ENCODE measurements around the gene MACC1. TPM values are rescaled to one million over a fixed set of nuclear protein-coding genes. Genes with fewer than 3 reads are reported as not detected.

Gene MACC1
- not detected in 2 replicates for polyA plus RNA-seq (2014; cell fraction: cytosol; rRNA removed)
- not detected in 2 replicates for polyA plus RNA-seq (2014; cell fraction: nucleus; rRNA removed)

DNA sequence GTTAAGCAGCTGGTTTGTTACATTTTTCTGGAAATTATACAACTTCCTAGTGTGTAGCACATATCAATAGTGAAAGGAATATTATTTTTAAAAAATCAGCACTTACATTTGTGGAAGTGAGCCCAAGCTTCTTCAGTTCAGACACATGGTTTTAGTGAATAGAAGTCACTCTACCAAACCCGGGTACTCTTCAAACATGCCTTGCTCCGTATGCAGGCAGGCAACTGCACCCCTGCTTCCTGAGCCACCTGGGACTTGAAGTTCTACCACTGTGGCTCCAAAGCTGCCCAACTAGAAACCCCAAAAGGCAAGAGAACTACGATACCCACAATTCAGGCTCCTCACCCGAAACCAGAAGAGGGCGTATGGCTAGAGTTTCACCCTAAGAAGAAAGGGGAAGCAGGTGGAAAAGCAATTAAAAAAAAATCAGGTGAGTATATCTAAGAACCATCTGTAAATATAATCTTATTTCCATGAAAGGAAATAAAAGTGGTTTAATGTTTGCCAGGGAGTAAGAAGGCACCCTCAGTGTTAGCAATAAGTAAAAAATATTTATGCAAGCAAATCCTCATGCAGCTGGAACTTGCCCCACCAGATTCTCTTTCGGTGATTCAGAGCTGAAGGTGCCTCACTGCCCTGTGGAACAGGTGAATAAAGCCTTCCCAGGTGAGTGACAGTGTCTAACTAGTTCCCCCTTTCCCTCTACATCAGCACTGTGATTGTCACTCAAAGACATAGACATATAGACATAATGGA, at the start of gene MACC1:
MACC1 (minus strand) TSS at position 192 of the 756 bp plus-strand sequence. CDS start 55,522 bp downstream, outside the sequence.
- no peak for DNase-seq (ENCODE audit: low spot score)

DNA sequence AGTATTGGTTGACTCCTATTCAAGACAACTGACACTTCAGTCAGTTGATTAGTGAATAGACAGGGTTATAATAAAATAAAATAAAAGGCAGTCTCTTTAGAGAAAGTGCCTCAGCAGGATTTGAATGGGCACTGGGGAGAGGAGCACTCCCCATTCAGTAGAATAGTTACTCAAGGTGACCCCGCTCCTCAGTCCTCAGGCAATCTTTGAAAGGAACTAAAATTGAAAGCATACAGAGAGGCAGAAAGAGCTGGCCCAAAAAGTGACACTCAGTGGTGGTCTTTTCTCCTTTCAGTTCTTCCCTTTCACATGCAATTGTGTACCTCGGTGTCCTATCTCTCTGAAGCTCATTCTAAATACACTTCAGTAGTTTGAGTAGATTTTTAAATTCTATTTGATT, 47.4 kb upstream of the MACC1 start:
- no peak for DNase-seq (ENCODE audit: low spot score)

DNA sequence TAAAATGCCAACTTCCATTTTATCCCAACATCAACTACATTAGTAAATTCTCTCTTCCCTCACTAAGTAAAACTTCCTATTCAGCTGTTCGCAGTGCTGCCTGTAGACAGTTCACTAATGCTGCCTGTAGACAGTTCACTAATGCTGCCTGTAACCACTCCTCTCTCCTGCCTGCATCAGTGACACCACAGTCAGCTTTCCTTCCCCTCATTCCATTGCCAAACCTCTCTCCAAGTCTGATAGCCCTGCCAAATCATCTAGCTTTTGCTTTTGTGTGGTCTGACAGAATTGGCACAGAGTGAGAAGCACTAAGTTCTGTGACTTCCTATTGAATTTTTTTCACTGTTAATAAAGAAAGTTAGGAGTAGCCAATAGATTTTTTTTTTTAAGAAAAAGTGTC, 43.0 kb upstream of the MACC1 start:
- DNase-seq (ENCODE audit: low spot score): no peak

DNA sequence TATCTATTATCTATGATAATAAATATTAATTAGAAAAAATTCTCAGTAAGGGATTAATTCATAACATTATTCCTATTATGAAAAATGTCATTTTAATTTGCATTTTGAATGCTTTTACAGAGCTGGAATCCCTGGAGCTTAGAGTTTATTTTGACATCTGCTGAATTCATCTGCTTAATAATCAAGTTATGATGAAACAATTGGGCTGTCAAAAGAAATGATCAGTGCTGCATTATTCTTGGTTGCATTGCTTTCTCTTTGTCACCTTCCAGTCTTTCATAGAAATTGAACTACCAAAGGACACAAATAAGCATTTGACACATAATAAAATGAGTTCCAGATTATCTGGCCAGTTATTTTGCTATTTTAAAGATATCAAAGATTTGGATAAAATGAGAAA, 40.0 kb upstream of the MACC1 start:
- DNase-seq (ENCODE audit: low spot score): no peak

DNA sequence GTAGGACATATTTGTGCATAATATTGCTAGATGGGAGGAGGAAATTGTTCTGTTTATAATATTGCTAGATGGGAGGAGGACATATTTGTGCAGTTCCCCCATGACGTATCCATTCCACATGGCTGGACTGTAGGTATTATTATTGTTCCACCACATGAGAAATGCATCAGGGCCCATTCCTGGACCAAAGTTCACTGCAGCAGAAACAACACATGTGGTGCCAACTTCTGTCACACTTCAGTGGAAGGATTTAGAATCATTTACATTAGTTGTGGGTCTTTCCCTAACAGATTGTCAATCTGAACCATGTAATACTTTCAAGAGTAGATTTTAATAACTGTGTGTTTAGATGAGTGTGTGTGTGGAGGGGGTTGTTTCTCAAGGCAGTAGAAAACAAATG, 32.7 kb upstream of the MACC1 start:
- DNase-seq (ENCODE audit: low spot score): no peak

DNA sequence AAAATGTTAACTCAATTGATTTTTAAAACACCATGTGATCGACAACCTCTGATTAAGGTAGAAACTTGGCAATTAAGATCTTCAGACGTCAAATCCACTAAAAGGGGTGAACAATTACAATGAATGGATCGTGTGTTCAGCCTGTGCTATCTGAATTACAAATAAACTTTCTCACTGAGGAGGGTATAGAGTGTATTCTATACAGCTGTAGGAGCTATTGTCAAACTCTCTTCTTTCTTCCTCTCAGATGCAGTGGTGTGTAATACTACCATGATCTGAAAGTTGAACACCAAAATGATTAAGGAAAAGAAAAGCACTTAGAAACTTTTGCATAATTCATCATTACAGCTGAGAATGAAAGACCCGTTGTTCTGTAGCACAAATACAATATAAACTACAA, 32.2 kb upstream of the MACC1 start:
- DNase-seq (ENCODE audit: low spot score): no peak

DNA sequence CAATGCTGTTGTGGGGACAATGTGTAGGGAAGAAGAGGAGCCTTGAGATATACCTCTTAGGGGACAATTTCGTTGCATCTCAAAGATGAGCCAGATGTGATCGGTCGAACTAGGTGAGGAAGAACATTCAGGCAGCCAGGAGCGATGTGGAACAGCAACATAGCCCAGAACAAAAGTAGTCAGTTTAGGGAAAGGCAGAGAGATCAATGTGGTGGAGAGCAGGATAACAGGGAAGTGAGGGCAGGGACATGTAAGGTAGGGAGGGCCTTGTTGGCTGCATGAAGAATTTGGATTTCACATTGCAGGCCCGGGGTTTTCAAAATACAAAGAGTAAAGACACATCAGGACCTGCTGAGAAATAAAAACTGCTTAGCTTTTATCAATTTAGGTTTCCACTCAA, 29.1 kb upstream of the MACC1 start:
- no peak for DNase-seq (ENCODE audit: low spot score)

GRCh38 chr7:20244334-20245120, 27.3 kb upstream of the MACC1 start:
- no peak for DNase-seq (ENCODE audit: low spot score)

DNA sequence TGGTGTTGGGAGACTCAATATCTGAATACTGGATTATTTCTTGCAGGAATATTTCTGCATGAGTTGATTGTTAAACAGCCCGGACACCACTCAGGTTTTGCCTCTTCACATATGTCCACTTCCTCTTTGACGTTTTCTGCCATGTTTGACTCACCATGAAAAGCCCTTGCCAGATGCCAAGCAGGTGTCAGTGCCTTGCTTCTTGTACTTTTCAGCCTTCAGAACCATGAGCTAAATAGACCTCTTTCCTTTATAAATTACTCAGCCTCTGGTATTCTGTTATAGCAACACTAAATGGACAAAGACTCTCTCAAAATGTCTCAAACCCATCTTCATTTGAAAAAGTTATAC, 24.7 kb upstream of the MACC1 start:
- DNase-seq (ENCODE audit: low spot score): no peak

DNA sequence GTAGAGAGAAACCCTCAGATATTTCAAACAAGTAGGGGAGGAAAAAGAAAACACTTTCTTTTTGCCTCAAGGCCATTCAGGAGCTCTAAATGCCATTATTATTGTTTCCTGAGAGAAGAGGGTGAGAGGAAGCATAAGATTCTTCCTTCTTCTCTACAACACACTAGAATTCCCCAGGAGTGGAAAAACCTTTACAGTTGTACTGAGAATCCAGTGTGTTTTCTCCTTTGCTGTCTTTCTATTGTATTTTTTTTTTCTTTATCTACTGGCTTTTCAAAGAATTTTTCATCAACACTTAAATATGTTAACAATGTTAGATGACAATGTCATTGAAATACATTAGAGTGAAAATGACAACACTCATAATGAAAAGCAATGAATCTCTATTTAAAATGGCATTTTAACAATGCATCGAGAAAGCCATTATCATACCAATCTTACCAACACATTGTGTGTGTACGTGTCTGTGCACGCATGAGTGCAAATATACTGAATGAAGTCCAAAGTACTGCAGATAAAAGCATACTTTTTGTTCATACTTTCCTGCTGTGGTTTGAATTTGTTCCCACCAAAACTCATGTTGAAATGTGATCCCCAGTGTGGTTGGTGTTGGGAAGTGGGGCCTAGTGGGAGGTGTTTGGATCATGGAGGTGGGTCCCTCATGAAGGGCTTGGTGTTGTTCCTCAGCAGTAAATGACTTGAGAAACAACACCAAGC, 24.2 kb upstream of the MACC1 start:
- DNase-seq (ENCODE audit: low spot score): no peak

GRCh38 chr7:20240080-20240926, 23.1 kb upstream of the MACC1 start:
- DNase-seq (ENCODE audit: low spot score): no peak

DNA sequence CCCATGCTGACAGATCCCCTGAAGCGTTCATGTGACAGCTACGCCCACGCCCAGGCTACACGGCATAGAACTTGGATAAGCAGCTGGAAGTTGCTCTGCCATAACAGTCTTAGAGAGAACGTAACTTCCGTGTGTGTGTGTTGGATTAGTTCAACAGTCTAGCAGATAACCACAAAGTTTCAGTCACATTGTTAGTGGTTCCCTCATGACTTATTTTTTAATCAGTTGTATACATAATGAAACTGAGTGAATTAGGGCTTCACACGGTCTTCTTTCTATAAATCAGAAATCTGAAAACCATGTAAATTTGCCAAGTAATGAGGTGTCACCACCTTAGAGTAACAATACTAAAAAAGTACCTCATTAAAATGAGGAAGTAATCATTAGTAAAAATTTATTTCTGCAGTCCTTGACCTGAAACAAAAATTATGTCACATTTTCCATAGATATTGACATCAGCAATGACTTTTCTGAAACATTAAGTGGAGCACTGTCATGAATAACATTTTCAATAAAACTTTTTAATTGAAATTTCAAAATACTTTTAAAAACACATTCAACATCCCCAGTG, 21.7 kb upstream of the MACC1 start:
- no peak for DNase-seq (ENCODE audit: low spot score)

- DNase-seq (ENCODE audit: low spot score): no peak
Measured at GRCh38 chr7:20238194-20238753, 21.1 kb upstream of the MACC1 start.

GRCh38 chr7:20237464-20238193, 20.4 kb upstream of the MACC1 start:
- DNase-seq (ENCODE audit: low spot score): no peak

DNA sequence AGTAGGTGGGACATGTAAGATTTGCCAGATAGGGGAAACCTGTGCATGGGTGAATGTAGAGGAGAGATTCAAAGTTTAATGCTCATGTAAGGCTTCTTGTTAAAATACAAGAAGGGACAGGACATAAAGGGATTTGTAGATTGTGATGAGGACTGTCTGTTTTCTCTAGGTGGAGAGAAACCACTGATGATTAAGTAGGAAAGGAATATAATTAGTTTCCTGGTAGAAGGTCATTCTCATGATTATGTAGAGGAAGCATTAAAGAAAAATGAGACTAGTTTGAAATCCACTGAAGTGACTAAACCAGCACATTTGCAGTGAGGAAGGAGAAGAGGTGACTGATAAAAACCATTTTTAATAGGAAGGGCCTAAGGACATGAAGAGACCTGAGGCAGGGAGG, 19.6 kb upstream of the MACC1 start:
- DNase-seq (ENCODE audit: low spot score): no peak

- DNase-seq (ENCODE audit: low spot score): no peak
Measured at GRCh38 chr7:20236043-20236442, 18.9 kb upstream of the MACC1 start.

GRCh38 chr7:20235288-20235687, 18.1 kb upstream of the MACC1 start:
- no peak for DNase-seq (ENCODE audit: low spot score)

GRCh38 chr7:20233362-20233761, 16.2 kb upstream of the MACC1 start:
- DNase-seq (ENCODE audit: low spot score): no peak

- DNase-seq (ENCODE audit: low spot score): no peak
Measured at GRCh38 chr7:20232848-20233247, 15.7 kb upstream of the MACC1 start.

Measured in SK-N-DZ (cell line).